Fibroblast of skin of back (primary cell): ENCODE measurements around the gene ATP6V0B.
A peak's percentile ranks its signal among the peaks of the same experiment; 100 is the strongest.

Experiments
- DNase-seq: peaks from one replicate; pipeline ENCODE4 v3.0.0-alpha.2; 2013

Gene ATP6V0B

GRCh38 chr1:43985984-43986595 is 11.3 kb downstream of the ATP6V0B start:
- DNase-seq = no peak

GRCh38 chr1:43986712-43987111 is 12.0 kb downstream of the ATP6V0B start:
- no peak for DNase-seq

GRCh38 chr1:43987159-43987902 is 12.6 kb downstream of the ATP6V0B start:
- no peak for DNase-seq

GRCh38 chr1:43990271-43991199 is 15.8 kb downstream of the ATP6V0B start:
- DNase-seq = no peak

GRCh38 chr1:43991200-43991475 is 16.4 kb downstream of the ATP6V0B start:
- no peak for DNase-seq

GRCh38 chr1:43991476-43992231 is 16.9 kb downstream of the ATP6V0B start, which contains the start of gene CCDC24:
CCDC24 (plus strand) TSS chr1:43991599; CDS start chr1:43991879, 280 bp downstream.
- peak; percentile 86 for DNase-seq

- DNase-seq = no peak
Measured at GRCh38 chr1:43992232-43992995, 17.7 kb downstream of the ATP6V0B start.

- DNase-seq = no peak
Measured at GRCh38 chr1:43993206-43993914, 18.6 kb downstream of the ATP6V0B start.

- DNase-seq = no peak
Measured at GRCh38 chr1:43994071-43994470, 19.3 kb downstream of the ATP6V0B start.

- DNase-seq = peak; percentile 41
Measured at GRCh38 chr1:43994794-43995790, 20.3 kb downstream of the ATP6V0B start.

GRCh38 chr1:43995984-43996732 is 21.4 kb downstream of the ATP6V0B start:
- DNase-seq = no peak

- DNase-seq = no peak
Measured at GRCh38 chr1:43996733-43997115, 22.0 kb downstream of the ATP6V0B start.

GRCh38 chr1:43997295-43997999 is 22.7 kb downstream of the ATP6V0B start:
- DNase-seq = no peak

GRCh38 chr1:43998000-43998378 is 23.2 kb downstream of the ATP6V0B start:
- DNase-seq = no peak

GRCh38 chr1:43999455-43999854 is 24.7 kb downstream of the ATP6V0B start:
- no peak for DNase-seq

- no peak for DNase-seq
Measured at GRCh38 chr1:44000122-44000665, 25.4 kb downstream of the ATP6V0B start.

GRCh38 chr1:44002165-44002564 is 27.4 kb downstream of the ATP6V0B start:
- DNase-seq = no peak

GRCh38 chr1:44002606-44003157 is 27.9 kb downstream of the ATP6V0B start:
- DNase-seq = no peak
